ENCODE results near the gene WDR7.

Gene WDR7

GRCh38 chr18:56947236-56947635 is 296.1 kb downstream of the WDR7 start:
- Histone ChIP-seq H2AFZ (ENCODE audit: low read length) (no peak overlapping the region), H3K27ac (ENCODE audit: low read length) (no peak overlapping the region), H3K9ac (ENCODE audit: low read length) (no peak overlapping the region), H3K4me1 (ENCODE audit: low read length) (no peaks in the 10 kb centered on the region), H3F3A (ENCODE audit: insufficient read depth, low read length) (no peaks in the 10 kb centered on the region), H4K20me1 (ENCODE audit: insufficient read depth, low read length) (no peaks in the 10 kb centered on the region), H3K27me3 (replicated peaks; ENCODE audit: insufficient read depth, low read length) (no peaks in the 10 kb centered on the region), H3K79me2 (ENCODE audit: low read length) (no peaks in the 10 kb centered on the region), H3K9me2 (replicated peaks; ENCODE audit: insufficient read depth, low read length) (no peaks in the 10 kb centered on the region), H3K4me2 (ENCODE audit: low read depth, low read length) (no peak overlapping the region), H3K9me3 (replicated peaks; ENCODE audit: insufficient read depth, low read length) (no peaks in the 10 kb centered on the region), H3K4me3 (ENCODE audit: low read length) (no peak overlapping the region), H3K36me3 (replicated peaks; ENCODE audit: insufficient read depth, low read length) (no peaks in the 10 kb centered on the region)
- TF ChIP-seq EZH2phosphoT487 (IDR thresholded peaks at IDR 0.05; ENCODE audit: low read length) (no peak), CTCF (IDR thresholded peaks at IDR 0.05; ENCODE audit: low read length) (no peak), EZH2 (optimal IDR thresholded peaks at IDR 0.05; ENCODE audit: low read depth, low read length) (no peak)
- DNase-seq: no peak

GRCh38 chr18:56952026-56952425 is 300.9 kb downstream of the WDR7 start:
- Histone ChIP-seq H3K9me3 (replicated peaks; ENCODE audit: insufficient read depth, low read length) (no peaks in the 10 kb centered on the region), H2AFZ (ENCODE audit: low read length) (no peak overlapping the region), H3K27ac (ENCODE audit: low read length) (no peak overlapping the region), H3K9ac (ENCODE audit: low read length) (no peak overlapping the region), H3K4me3 (ENCODE audit: low read length) (no peak overlapping the region), H3F3A (ENCODE audit: insufficient read depth, low read length) (no peaks in the 10 kb centered on the region), H3K4me1 (ENCODE audit: low read length) (peaks cover 11% of the 10 kb centered on the region), H3K36me3 (replicated peaks; ENCODE audit: insufficient read depth, low read length) (no peaks in the 10 kb centered on the region), H3K27me3 (replicated peaks; ENCODE audit: insufficient read depth, low read length) (no peaks in the 10 kb centered on the region), H3K9me2 (replicated peaks; ENCODE audit: insufficient read depth, low read length) (no peaks in the 10 kb centered on the region), H4K20me1 (ENCODE audit: insufficient read depth, low read length) (no peaks in the 10 kb centered on the region), H3K4me2 (ENCODE audit: low read depth, low read length) (no peak overlapping the region), H3K79me2 (ENCODE audit: low read length) (no peaks in the 10 kb centered on the region)
- no peak for DNase-seq
- TF ChIP-seq EZH2 (optimal IDR thresholded peaks at IDR 0.05; ENCODE audit: low read depth, low read length) (no peak), EZH2phosphoT487 (IDR thresholded peaks at IDR 0.05; ENCODE audit: low read length) (no peak), CTCF (IDR thresholded peaks at IDR 0.05; ENCODE audit: low read length) (no peak)

DNA sequence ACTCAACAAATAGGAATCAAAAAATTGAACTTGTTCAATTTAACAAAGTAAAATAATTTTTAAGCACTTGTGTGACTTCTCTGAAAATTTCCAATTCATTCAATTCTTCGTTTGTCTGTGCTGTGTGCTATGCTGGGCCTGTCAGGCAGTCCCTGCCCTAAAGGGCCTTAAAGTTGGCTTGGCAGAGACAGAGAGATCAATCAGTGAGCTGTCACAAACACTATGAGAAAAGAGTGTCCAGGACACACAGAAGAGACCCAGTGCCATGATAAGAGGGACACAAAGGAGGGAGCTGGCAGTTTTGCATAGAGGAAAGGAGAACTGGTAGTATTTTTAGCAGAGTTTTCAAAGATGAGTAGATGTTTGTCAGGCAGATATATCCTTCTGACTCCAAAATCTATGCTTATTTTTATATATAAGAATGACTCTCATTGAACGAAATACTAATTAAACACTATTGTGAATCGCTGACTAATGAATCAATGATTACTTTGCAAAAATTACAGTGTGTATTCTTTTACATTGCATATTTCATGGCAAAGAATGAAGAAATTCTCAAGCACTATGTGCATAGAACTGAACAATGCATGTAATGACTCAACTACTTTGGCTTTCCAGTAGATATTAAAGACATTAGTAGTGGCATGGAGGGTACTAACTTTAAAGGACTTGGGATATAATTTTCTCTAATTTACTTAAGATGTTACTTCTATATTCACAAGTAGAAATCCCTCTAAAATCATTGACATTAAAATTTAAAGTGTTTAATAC is 302.5 kb downstream of the WDR7 start:
- TF ChIP-seq EZH2 (optimal IDR thresholded peaks at IDR 0.05; ENCODE audit: low read depth, low read length): no peak
- TF ChIP-seq CTCF (IDR thresholded peaks at IDR 0.05; ENCODE audit: low read length): no peak
- no peak for TF ChIP-seq EZH2phosphoT487 (IDR thresholded peaks at IDR 0.05; ENCODE audit: low read length)
- H3K79me2 ChIP-seq (ENCODE audit: low read length): no peaks in the 10 kb centered on the region
- no peaks in the 10 kb centered on the region for H3F3A ChIP-seq (ENCODE audit: insufficient read depth, low read length)
- no peaks in the 10 kb centered on the region for H3K9me3 ChIP-seq (replicated peaks; ENCODE audit: insufficient read depth, low read length)
- peak overlapping the region; percentile 33; the same call in 1 of the 2 replicates for H3K4me2 ChIP-seq (ENCODE audit: low read depth, low read length)
- peak overlapping the region; percentile 3; the same call in 1 of the 2 replicates for H3K27ac ChIP-seq (ENCODE audit: low read length)
- peaks cover 11% of the 10 kb centered on the region for H3K4me1 ChIP-seq (ENCODE audit: low read length)
- H4K20me1 ChIP-seq (ENCODE audit: insufficient read depth, low read length): no peaks in the 10 kb centered on the region
- no peaks in the 10 kb centered on the region for H3K36me3 ChIP-seq (replicated peaks; ENCODE audit: insufficient read depth, low read length)
- H3K9ac ChIP-seq (ENCODE audit: low read length): no peak overlapping the region
- H3K4me3 ChIP-seq (ENCODE audit: low read length): no peak overlapping the region
- no peak overlapping the region for H2AFZ ChIP-seq (ENCODE audit: low read length)
- no peaks in the 10 kb centered on the region for H3K9me2 ChIP-seq (replicated peaks; ENCODE audit: insufficient read depth, low read length)
- DNase-seq: no peak
- H3K27me3 ChIP-seq (replicated peaks; ENCODE audit: insufficient read depth, low read length): no peaks in the 10 kb centered on the region
